Erythroblast (primary cell): ENCODE results near the gene CSMD2.

Source experiments
- GATA1 ChIP-seq: IDR thresholded peaks from 2 replicates; pipeline ENCODE4 v1.6.1; 2011; ENCODE audit warnings: low read depth, mild to moderate bottlenecking, control low read depth, low read length, moderate library complexity
- POLR2A ChIP-seq: IDR thresholded peaks from 2 replicates; pipeline ENCODE4 v1.6.1; 2011; ENCODE audit warnings: mild to moderate bottlenecking, low read length

DNA sequence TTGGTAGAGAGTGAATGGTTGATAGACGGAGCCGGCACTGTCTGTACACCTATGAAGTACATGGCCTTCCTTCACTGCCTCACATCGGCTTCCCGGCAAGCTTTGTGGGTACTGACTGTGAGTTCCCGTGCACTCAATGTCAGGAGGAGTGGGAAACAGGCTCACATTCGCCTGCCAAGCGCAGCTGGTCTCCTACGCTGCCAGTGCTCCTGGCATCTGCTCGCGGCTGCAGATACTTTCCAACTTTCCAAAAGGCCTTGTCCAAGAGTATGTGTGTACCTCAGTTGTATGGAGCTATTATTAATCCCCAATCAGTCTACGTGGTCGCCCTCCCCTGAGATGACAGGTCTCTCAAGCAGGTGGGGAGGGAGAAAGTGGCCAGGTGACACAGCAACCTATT, 511.8 kb downstream of the CSMD2 start:
- no peak for TF ChIP-seq POLR2A
- TF ChIP-seq GATA1 = no peak
